OCI-LY1 (cell line): Measurements from ENCODE around the gene PLEKHG4B.
"Not testable (repeated sequence)": the region's sequence is repeated elsewhere in the genome, so short reads cannot be mapped to it uniquely, and the experiment has no call there.

ENCODE experiments used
- H2AFZ ChIP-seq: fragments of 200-600 bp; sonication (generic), shearing (Covaris generic); 2 replicates; pipeline ENCODE4 v1.6.0; 2014; ENCODE audit warnings: antibody characterized with exemption, mild to moderate bottlenecking, low read length
- H3F3A ChIP-seq: fragments of 200-600 bp; sonication (generic), shearing (Covaris generic); 2 replicates; pipeline ENCODE4 v1.6.0; 2014; ENCODE audit warnings: mild to moderate bottlenecking, antibody characterized with exemption, low read length, moderate library complexity; ENCODE audit not compliant: insufficient read depth
- H3K27ac ChIP-seq: fragments of 200-600 bp; sonication (generic); 2 replicates; pipeline ENCODE4 v1.5.1; 2014; ENCODE audit warnings: low read length, mixed run types, mild to moderate bottlenecking, low read depth; ENCODE audit not compliant: poor library complexity, severe bottlenecking
- H3K27me3 ChIP-seq: fragments of 200-600 bp; sonication (generic); 2 replicates; pipeline ENCODE4 v1.6.0; 2014; ENCODE audit warnings: antibody characterized with exemption, mild to moderate bottlenecking, low read length, moderate library complexity; ENCODE audit not compliant: insufficient read depth
- H3K36me3 ChIP-seq: fragments of 200-600 bp; sonication (generic); 2 replicates; pipeline ENCODE4 v1.6.1; 2014; ENCODE audit warnings: mild to moderate bottlenecking, antibody characterized with exemption, low read length, moderate library complexity, mixed read lengths; ENCODE audit not compliant: insufficient read depth
- H3K4me1 ChIP-seq: fragments of 200-600 bp; sonication (generic); 2 replicates; pipeline ENCODE4 v1.5.1; 2014; ENCODE audit warnings: mild to moderate bottlenecking, low read length, moderate library complexity; ENCODE audit not compliant: insufficient read depth, severe bottlenecking
- H3K4me2 ChIP-seq: fragments of 200-600 bp; sonication (generic), shearing (Covaris generic); 2 replicates; pipeline ENCODE4 v1.6.1; 2014; ENCODE audit warnings: low read length
- H3K4me3 ChIP-seq: fragments of 200-600 bp; sonication (generic); 2 replicates; pipeline ENCODE4 v1.5.1; 2014; ENCODE audit warnings: low read length, low read depth, mild to moderate bottlenecking, mixed read lengths; ENCODE audit not compliant: poor library complexity, severe bottlenecking
- H3K79me2 ChIP-seq: fragments of 200-600 bp; shearing (Covaris generic); 2 replicates; pipeline ENCODE4 v1.6.1; 2016; ENCODE audit warnings: mixed run types, low read length, mixed read lengths; ENCODE audit not compliant: insufficient read depth
- H3K9ac ChIP-seq: fragments of 200-600 bp; sonication (generic), shearing (Covaris generic); 2 replicates; pipeline ENCODE4 v1.6.1; 2014; ENCODE audit warnings: mild to moderate bottlenecking, low read length, mixed read lengths
- H3K9me2 ChIP-seq: fragments of 200-600 bp; sonication (generic), shearing (Covaris generic); 2 replicates; pipeline ENCODE4 v1.6.1; 2014; ENCODE audit warnings: low read depth, mild to moderate bottlenecking, low read length, mixed read lengths
- H3K9me3 ChIP-seq: fragments of 200-600 bp; shearing (Covaris generic); 2 replicates; pipeline ENCODE4 v1.6.1; 2014; ENCODE audit warnings: low read length, mixed read lengths
- H4K20me1 ChIP-seq: fragments of 200-600 bp; sonication (generic), shearing (Covaris generic); 2 replicates; pipeline ENCODE4 v1.6.0; 2016; ENCODE audit warnings: mild to moderate bottlenecking, low read length; ENCODE audit not compliant: insufficient read depth

Gene PLEKHG4B

GRCh38 chr5:237931-238330 lies 146.0 kb downstream of the PLEKHG4B start:
- H3K9me3 ChIP-seq, H3K27ac ChIP-seq, H3K4me2 ChIP-seq, H3K4me1 ChIP-seq, H3K9me2 ChIP-seq, H4K20me1 ChIP-seq, H3K9ac ChIP-seq, H3K79me2 ChIP-seq, H3K4me3 ChIP-seq, H2AFZ ChIP-seq, H3F3A ChIP-seq, H3K27me3 ChIP-seq: not testable (repeated sequence)
- peaks cover 91% of the 10 kb centered on the region for H3K36me3 ChIP-seq
